ENCODE measurements around the gene TAMALIN.

GRCh38 chr12:52010692-52011601 is 4.2 kb downstream of the TAMALIN start:
- TF ChIP-seq, protein P1, sequence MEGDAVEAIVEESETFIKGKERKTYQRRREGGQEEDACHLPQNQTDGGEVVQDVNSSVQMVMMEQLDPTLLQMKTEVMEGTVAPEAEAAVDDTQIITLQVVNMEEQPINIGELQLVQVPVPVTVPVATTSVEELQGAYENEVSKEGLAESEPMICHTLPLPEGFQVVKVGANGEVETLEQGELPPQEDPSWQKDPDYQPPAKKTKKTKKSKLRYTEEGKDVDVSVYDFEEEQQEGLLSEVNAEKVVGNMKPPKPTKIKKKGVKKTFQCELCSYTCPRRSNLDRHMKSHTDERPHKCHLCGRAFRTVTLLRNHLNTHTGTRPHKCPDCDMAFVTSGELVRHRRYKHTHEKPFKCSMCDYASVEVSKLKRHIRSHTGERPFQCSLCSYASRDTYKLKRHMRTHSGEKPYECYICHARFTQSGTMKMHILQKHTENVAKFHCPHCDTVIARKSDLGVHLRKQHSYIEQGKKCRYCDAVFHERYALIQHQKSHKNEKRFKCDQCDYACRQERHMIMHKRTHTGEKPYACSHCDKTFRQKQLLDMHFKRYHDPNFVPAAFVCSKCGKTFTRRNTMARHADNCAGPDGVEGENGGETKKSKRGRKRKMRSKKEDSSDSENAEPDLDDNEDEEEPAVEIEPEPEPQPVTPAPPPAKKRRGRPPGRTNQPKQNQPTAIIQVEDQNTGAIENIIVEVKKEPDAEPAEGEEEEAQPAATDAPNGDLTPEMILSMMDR (conservative IDR thresholded peaks at IDR 0.05 in 1 of 2, IDR thresholded peaks at IDR 0.05 in 1 of 2; ENCODE audit: extremely low read depth in 1 of 2, insufficient read depth in 1 of 2, low read depth in 1 of 2, low read length in 2 of 2), result no peak
- no peak for TF ChIP-seq EZH2 (IDR thresholded peaks at IDR 0.05; ENCODE audit: borderline replicate concordance, low read length)
